HG03280 (cell line): ENCODE measurements around the gene TRIM62.
A peak's percentile ranks its signal among the peaks of the same experiment; 100 is the strongest.

ENCODE experiments used
- ATAC-seq: cut with Tn5 transposase; IDR thresholded peaks from one replicate; pipeline ENCODE4 v1.9.1; 2021; ENCODE audit warnings: mild to moderate bottlenecking, moderate library complexity; ENCODE audit not compliant: unreplicated experiment

Gene TRIM62

DNA sequence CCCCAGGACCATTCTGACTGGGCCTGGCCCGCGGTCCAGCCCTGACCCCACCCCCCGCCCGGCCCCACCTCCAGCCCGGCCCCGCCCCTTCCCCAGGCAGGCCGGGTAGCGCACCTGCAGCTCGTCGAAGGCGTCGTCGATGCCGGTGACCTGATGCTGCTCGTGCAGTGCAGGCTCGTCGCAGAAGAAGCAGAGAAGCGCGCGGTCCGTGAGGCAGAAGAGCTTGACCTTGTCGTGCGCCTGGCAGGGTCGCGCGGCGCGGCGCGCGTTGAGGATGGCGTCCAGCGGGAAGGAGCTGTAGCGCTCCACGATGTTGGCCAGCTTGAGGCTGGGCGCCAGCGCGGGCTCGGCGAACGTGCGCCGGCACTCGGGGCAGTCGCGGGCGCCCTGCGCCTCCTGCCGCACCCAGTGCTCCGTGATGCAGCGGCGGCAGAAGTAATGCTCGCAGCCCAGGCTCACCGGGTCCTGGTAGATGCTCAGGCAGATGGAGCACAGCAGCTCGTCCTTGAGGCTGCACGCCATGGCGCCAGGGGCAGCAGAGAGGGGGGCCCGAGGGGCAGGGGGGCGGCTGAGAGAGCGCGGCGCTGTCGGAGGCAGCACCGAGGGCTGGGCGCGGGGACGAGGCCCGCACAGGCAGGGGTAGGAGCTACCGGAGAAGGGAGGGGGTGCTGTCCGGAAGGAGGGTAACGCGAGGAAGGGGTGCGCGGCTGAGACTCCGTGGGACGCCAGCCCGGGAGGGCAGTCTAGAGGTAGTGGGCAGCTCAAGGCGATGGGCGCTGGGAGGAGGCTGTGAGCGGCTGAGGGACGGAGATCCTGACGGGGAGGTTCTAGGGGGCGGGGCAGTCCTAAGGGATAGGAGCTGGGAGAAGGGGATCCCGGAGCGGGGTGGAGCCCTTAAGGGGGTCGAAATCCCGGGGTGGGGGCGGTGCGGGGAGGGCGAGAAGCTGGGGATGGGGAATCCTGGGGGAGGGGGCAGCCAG lies 642 bp downstream of the TRIM62 start:
- peak; percentile 79 for ATAC-seq

DNA sequence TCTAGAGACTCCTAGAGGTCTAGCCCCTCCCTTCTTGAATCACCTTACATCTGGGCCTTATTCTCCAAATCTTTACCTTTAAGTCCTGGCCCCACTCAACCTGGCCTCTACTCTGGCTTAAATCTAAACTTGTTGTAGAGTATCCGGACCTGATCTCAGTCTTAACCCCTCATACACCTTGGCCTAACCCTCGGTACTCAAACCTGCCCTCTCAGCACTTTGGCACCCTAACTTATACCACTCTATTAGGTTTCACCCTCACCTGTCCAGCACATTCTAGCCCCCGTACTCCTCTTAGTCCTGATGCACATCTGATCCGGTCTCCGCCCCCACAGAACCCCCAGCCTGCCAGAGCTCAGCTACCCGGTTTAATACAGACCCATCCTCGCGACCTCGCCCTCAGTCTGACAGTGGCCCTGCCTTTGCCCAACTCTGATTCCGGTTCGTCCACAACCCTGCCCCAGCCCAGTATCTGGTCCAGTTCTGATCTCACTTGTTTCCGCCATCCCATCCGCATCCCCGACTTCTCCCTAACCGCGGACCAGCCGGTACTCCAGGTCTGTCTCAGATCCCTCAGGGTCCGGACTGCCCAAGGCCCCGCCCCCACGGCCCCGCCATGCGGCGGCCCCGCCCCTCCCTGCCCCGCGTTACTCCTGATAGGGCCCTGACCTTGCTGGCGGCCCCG lies 1.5 kb downstream of the TRIM62 start:
- no peak for ATAC-seq

DNA sequence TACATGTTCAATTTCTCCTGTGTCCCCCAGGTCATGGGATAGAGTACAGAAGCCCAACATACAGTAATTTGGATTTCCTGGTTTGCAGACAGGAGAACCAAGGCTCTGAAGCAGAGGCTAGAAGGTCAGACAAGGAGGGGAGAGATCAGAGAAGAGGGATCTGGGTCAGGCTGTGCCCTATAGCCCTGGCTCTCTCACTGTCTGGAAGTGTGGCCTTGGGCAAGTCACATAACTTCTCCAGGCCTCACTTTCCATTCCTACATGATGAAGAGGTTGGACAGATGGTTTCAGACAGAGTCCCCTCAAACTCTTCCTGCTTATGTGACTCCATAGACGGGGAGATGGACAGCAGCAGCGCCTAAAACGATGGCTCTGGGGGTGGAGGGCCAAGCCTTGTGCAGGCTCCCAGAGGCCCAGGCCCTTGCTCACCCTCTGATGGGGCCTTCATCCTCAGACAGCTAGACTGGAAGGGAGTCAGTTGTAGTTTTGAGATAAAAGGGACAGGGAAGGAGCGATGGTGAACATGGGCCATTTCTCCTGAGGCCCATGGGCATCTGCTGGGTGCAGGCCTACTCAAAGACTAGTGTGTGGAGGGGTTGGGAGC lies 2.9 kb downstream of the TRIM62 start:
- ATAC-seq: no peak

GRCh38 chr1:33177996-33178540 lies 3.8 kb downstream of the TRIM62 start:
- no peak for ATAC-seq

DNA sequence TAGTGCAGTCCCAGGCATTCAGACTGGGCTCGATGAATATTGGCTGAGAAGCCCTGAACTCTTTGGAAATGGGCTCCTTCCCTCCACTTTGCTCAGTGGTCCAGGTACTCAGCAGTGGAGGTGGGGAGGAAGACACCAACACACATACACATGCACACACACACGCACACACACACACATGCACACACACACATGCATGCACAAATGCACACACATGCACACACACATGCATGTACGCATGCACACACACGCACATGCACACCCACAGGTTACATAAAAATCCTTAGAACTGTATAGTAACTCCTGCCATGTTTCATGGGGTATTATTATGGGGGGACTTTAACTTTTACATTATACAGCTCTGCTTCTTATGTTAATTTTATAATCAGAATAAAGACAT lies 5.0 kb downstream of the TRIM62 start:
- ATAC-seq: no peak

GRCh38 chr1:33176362-33176850 lies 5.4 kb downstream of the TRIM62 start:
- ATAC-seq: no peak

DNA sequence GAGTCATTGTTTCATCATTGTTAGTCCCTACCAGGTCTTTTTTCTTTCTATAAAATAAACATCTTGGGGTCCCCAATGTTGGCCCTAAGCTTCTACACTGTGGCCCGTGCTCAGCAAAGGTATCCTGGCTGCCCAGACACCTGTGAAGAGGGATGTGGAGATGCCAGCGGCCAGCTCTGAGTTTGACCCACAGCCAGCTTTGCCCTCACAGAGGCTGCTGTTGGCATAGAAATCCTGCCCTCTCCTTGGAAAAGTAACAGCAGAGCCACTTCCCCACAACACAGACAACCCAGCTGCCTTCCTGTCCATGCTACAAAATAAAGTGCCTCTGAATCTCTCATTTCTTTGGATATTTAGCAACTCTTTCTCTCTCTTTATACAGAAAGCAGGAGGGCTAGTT lies 6.0 kb downstream of the TRIM62 start:
- no peak for ATAC-seq

- no peak for ATAC-seq
These were observed 8.8 kb downstream of the TRIM62 start for GRCh38 chr1:33173091-33173490.

- ATAC-seq: no peak
These were observed 9.6 kb downstream of the TRIM62 start for GRCh38 chr1:33171977-33172813.

GRCh38 chr1:33170351-33171274 lies 11.2 kb downstream of the TRIM62 start:
- no peak for ATAC-seq

- ATAC-seq: no peak
These were observed 12.4 kb downstream of the TRIM62 start for GRCh38 chr1:33169290-33170055.

- ATAC-seq: no peak
These were observed 13.1 kb downstream of the TRIM62 start for GRCh38 chr1:33168556-33169289.

GRCh38 chr1:33167650-33168447 lies 14.0 kb downstream of the TRIM62 start:
- ATAC-seq: no peak

GRCh38 chr1:33165809-33166208 lies 16.0 kb downstream of the TRIM62 start:
- ATAC-seq: no peak

DNA sequence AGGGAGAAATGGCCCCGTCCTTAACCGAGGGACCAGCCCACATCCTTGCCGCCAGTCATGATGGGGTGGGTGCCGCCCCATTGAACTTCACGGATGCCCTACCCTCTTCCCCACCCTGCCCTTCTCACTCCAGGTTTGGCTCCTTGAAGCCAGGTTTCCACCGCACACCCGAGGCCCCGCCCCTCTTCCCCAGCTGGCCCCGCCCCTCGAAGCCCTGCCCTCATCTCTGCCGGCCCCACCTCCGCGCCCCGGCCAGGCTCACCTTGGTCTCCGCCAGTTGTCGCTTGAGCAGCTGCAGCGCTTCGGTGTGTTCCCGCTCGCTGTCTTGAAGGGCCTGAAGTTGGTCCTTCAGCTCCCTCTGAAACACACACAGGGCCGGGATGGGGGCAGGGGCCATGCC lies 16.6 kb downstream of the TRIM62 start:
- no peak for ATAC-seq

DNA sequence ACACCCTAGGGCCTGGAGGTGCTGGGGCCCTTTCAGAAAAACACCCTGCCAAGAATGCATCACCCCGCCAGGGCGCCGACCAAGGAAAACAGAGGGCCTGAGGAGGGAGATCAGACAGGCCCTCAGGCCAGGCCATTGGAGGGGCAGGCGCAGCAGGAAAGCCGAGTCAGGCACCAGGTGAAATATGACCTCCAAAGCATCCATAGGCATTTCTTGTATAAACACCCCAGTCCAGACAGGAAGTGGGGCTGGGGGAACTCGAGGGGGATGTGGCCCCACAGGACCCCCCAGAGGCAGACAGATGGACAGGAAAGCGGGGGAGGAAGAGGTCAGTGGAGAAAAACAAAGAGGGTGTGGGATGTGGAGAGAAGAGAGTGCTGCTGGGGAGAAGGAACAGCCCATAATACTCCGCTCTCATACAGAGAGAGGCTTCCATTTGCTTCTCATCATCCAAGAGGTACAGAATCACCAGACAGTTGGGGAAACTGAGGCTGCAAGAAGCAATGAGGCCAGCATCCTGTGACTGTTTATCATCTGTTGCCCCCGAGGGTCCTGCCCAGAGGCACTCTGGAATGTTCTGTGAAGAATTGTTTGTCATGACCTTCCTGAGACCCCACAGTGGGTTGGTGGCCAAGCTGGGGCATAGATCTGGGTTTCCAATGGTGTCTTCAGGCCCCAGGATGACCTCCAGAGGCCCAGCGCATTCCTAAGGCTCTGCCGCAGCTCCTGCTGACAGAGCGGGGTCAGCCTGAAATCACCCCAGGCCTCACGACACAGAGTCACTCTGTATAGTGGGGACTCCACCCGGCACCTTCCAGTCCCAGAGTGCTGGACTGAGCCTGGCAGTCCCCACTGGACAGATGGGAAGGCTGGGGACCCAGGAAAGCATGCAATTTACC lies 18.0 kb downstream of the TRIM62 start:
- ATAC-seq: no peak
